H1 (cell line): ENCODE results near the gene UBAP2. TPM values are rescaled to one million over a fixed set of nuclear protein-coding genes. Genes with fewer than 3 reads are reported as not detected.

Experiments
- CTCF ChIA-PET: fragments of 300-600 bp; sonication (Branson Sonifier 250); formaldehyde crosslinking; loops from one replicate; lab custom pipeline; 2021; ENCODE audit not compliant: partially characterized antibody; lab: Charles Lee
- POLR2A ChIA-PET: fragments of 300-600 bp; sonication (Branson Sonifier 250); formaldehyde crosslinking; loops from one replicate; lab custom pipeline; 2021; ENCODE audit warnings: inconsistent platforms; ENCODE audit not compliant: partially characterized antibody; lab: Charles Lee
- DNase-seq, 2 experiments: peaks; one replicate each; pipeline versions ENCODE4 v3.0.0 to v3.0.0-alpha.2; 2010 to 2022; ENCODE audit warnings: low spot score in 2 of 2, low read depth in 1 of 2, mixed read lengths in 1 of 2
- FAIRE-seq: peaks from 2 replicates; lab custom pipeline; 2011; peaks lifted over from hg19 to GRCh38; lab: Jason Lieb, UNC
- H2AFZ ChIP-seq: 2 replicates; pipeline ENCODE4 v1.8.1; 2012; ENCODE audit warnings: low read length, inconsistent platforms
- H2AK5ac ChIP-seq: 2 replicates; pipeline ENCODE4 v1.6.1; 2013; ENCODE audit warnings: low read depth, low read length
- H2BK120ac ChIP-seq: replicated peaks from 2 replicates; pipeline ENCODE3; 2013; ENCODE audit warnings: low read depth, low read length, inconsistent platforms
- H2BK12ac ChIP-seq: 2 replicates; pipeline ENCODE4 v1.6.1; 2013; ENCODE audit warnings: low read depth, low read length
- H2BK15ac ChIP-seq: 2 replicates; pipeline ENCODE4 v1.6.1; 2013; ENCODE audit warnings: low read length
- H2BK20ac ChIP-seq: 2 replicates; pipeline ENCODE4 v1.6.1; 2013; ENCODE audit warnings: low read length
- H2BK5ac ChIP-seq: 2 replicates; pipeline ENCODE4 v1.6.1; 2013; ENCODE audit warnings: low read depth, low read length
- H3K14ac ChIP-seq: 2 replicates; pipeline ENCODE4 v1.6.1; 2013; ENCODE audit warnings: inconsistent platforms; ENCODE audit not compliant: insufficient read length
- H3K18ac ChIP-seq: 2 replicates; pipeline ENCODE4 v1.6.1; 2013; ENCODE audit warnings: low read length; ENCODE audit errors: extremely low read depth
- H3K23ac ChIP-seq: 2 replicates; pipeline ENCODE4 v1.6.1; 2013; ENCODE audit warnings: inconsistent platforms; ENCODE audit not compliant: insufficient read length
- H3K23me2 ChIP-seq: 2 replicates; pipeline ENCODE4 v1.6.1; 2013; ENCODE audit warnings: low read depth, low read length
- H3K27ac ChIP-seq: 2 replicates; pipeline ENCODE4 v1.6.1; 2011; ENCODE audit warnings: low read depth, low read length, inconsistent platforms
- H3K27me3 ChIP-seq, 4 experiments: replicated peaks in 1 of 4; 1 replicate in 1 of 4; 2 replicates in 3 of 4; pipeline versions ENCODE4 v1.6.1 to v1.8.1; 2011 to 2013; ENCODE audit warnings: low read length in 3 of 4, mild to moderate bottlenecking in 3 of 4, inconsistent platforms in 2 of 4, mixed read lengths in 2 of 4, moderate library complexity in 1 of 4; ENCODE audit not compliant: control insufficient read depth in 3 of 4, insufficient read depth in 3 of 4; ENCODE audit errors: extremely low read depth in 1 of 4
- H3K36me3 ChIP-seq, 4 experiments: 2 replicates each; pipeline versions ENCODE4 v1.6.1 to v1.8.1; 2011 to 2013; ENCODE audit warnings: mild to moderate bottlenecking in 4 of 4, low read length in 3 of 4, moderate library complexity in 2 of 4, control low read depth in 1 of 4, inconsistent platforms in 1 of 4; ENCODE audit not compliant: insufficient read depth in 4 of 4, control insufficient read depth in 2 of 4
- H3K4ac ChIP-seq: replicated peaks from 2 replicates; pipeline ENCODE3; 2013; ENCODE audit warnings: low read length, low read depth, mixed read lengths, inconsistent platforms; ENCODE audit not compliant: insufficient read length
- H3K4me1 ChIP-seq, 4 experiments: replicated peaks in 1 of 4; 1 replicate in 1 of 4; 2 replicates in 3 of 4; pipeline versions ENCODE4 v1.6.1 to v1.8.1; 2011 to 2013; ENCODE audit warnings: low read length in 3 of 4, inconsistent platforms in 2 of 4, mixed read lengths in 1 of 4; ENCODE audit not compliant: insufficient read depth in 4 of 4, control insufficient read depth in 3 of 4
- H3K4me2 ChIP-seq, 2 experiments: 2 replicates each; pipeline versions ENCODE4 v1.6.1 to v1.8.1; 2011 to 2013; ENCODE audit warnings: low read depth in 2 of 2, low read length in 2 of 2, control low read depth in 1 of 2, inconsistent platforms in 1 of 2, mild to moderate bottlenecking in 1 of 2; ENCODE audit not compliant: insufficient read depth in 1 of 2
- H3K4me3 ChIP-seq, 4 experiments: fragments of 200-600, 300-600 bp in 1 of 4; sonication (generic), shearing (Covaris generic), sonication (Bioruptor Twin) in 1 of 4; 2 replicates each; pipeline versions ENCODE4 v1.5.1 to v1.8.1; 2011 to 2016; ENCODE audit warnings: low read length in 4 of 4, low read depth in 3 of 4, control low read depth in 2 of 4, inconsistent platforms in 2 of 4, mild to moderate bottlenecking in 2 of 4, mixed read lengths in 1 of 4, moderate library complexity in 1 of 4; ENCODE audit not compliant: insufficient read depth in 2 of 4; ENCODE audit errors: extremely low read depth in 1 of 4
- H3K56ac ChIP-seq: replicated peaks from 2 replicates; pipeline ENCODE3; 2013; ENCODE audit warnings: low read depth, mild to moderate bottlenecking, mixed read lengths, low read length, inconsistent platforms; ENCODE audit not compliant: insufficient read length
- H3K79me1 ChIP-seq: 2 replicates; pipeline ENCODE4 v1.6.1; 2013; ENCODE audit warnings: low read depth, low read length, control low read depth
- H3K79me2 ChIP-seq, 2 experiments: 2 replicates each; pipeline versions ENCODE4 v1.6.1 to v1.8.1; 2012 to 2013; ENCODE audit warnings: low read length in 2 of 2, mild to moderate bottlenecking in 2 of 2, inconsistent platforms in 1 of 2; ENCODE audit not compliant: insufficient read depth in 2 of 2, control insufficient read depth in 1 of 2
- H3K9ac ChIP-seq, 4 experiments: replicated peaks in 1 of 4; 1 replicate in 1 of 4; 2 replicates in 3 of 4; pipeline versions ENCODE4 v1.6.1 to v1.8.1; 2011 to 2013; ENCODE audit warnings: low read depth in 3 of 4, low read length in 3 of 4, control low read depth in 2 of 4, mild to moderate bottlenecking in 2 of 4, moderate library complexity in 2 of 4, inconsistent platforms in 1 of 4; ENCODE audit errors: extremely low read depth in 1 of 4
- H3K9me3 ChIP-seq, 2 experiments: 2 replicates each; pipeline versions ENCODE4 v1.6.1 to v1.8.1; 2012 to 2013; ENCODE audit warnings: mild to moderate bottlenecking in 2 of 2, moderate library complexity in 2 of 2, control low read depth in 1 of 2, inconsistent platforms in 1 of 2, low read depth in 1 of 2, low read length in 1 of 2, mixed read lengths in 1 of 2; ENCODE audit not compliant: insufficient read depth in 2 of 2
- H4K20me1 ChIP-seq, 2 experiments: replicated peaks in 1 of 2; 2 replicates each; pipeline versions ENCODE3 to v1.8.1; 2011 to 2013; ENCODE audit warnings: inconsistent platforms in 2 of 2, low read length in 2 of 2, mild to moderate bottlenecking in 1 of 2; ENCODE audit not compliant: insufficient read depth in 2 of 2, control insufficient read depth in 1 of 2
- H4K5ac ChIP-seq: 2 replicates; pipeline ENCODE4 v1.6.1; 2013; ENCODE audit warnings: low read length, low read depth, mixed read lengths, inconsistent platforms; ENCODE audit not compliant: insufficient read length
- H4K8ac ChIP-seq: 2 replicates; pipeline ENCODE4 v1.8.0; 2013; ENCODE audit warnings: mild to moderate bottlenecking, moderate library complexity, low read length, inconsistent platforms; ENCODE audit not compliant: insufficient read depth; ENCODE audit errors: extremely low read depth
- H4K91ac ChIP-seq: replicated peaks from 2 replicates; pipeline ENCODE3; 2013; ENCODE audit warnings: low read length, mixed read lengths, inconsistent platforms; ENCODE audit not compliant: insufficient read length
- CREB1 ChIP-seq: IDR thresholded peaks from 2 replicates; pipeline ENCODE4 v1.6.1; 2012; ENCODE audit warnings: inconsistent platforms
- HDAC6 ChIP-seq: IDR thresholded peaks from one replicate; pipeline ENCODE4 v1.7.1; 2012; ENCODE audit warnings: low read depth, mild to moderate bottlenecking, inconsistent platforms, low read length, moderate library complexity
- JUND ChIP-seq: IDR thresholded peaks from 2 replicates; pipeline ENCODE4 v1.6.1; 2011; ENCODE audit warnings: mild to moderate bottlenecking, improper control_type of control experiment, low read length
- PHF8 ChIP-seq: fragments of 200-600 bp; sonication (generic); conservative IDR thresholded peaks from 2 replicates; pipeline ENCODE4 v1.7.1; 2012; ENCODE audit warnings: low read depth, mild to moderate bottlenecking, inconsistent platforms, low read length, moderate library complexity
- RFX5 ChIP-seq: IDR thresholded peaks from 2 replicates; pipeline ENCODE4 v1.6.1; 2011; ENCODE audit warnings: low read depth, low read length, improper control_type of control experiment, borderline replicate concordance
- SAP30 ChIP-seq: fragments of 300-600 bp; sonication (generic); IDR thresholded peaks from 2 replicates; pipeline ENCODE4 v1.7.1; 2012; ENCODE audit warnings: low read length, moderate library complexity, mild to moderate bottlenecking, inconsistent platforms; ENCODE audit not compliant: insufficient read depth, insufficient replicate concordance
- SP1 ChIP-seq: IDR thresholded peaks from 2 replicates; pipeline ENCODE4 v1.6.1; 2011; ENCODE audit warnings: low read depth, low read length
- TBP ChIP-seq: IDR thresholded peaks from 2 replicates; pipeline ENCODE4 v1.6.1; 2011; ENCODE audit warnings: low read depth, low read length, improper control_type of control experiment
- TEAD4 ChIP-seq: IDR thresholded peaks from 2 replicates; pipeline ENCODE4 v1.6.1; 2012; ENCODE audit warnings: low read depth, low read length, inconsistent platforms, mixed read lengths
- WGBS, 2 experiments: shearing (Covaris generic) in 1 of 2; methylation state at CpG; one replicate each; pipeline versions ENCODE4 v1.1.6 to v1.1.7; 2013 to 2015; ENCODE audit warnings: low lambda C conversion rate in 2 of 2, mixed read lengths in 2 of 2, inconsistent platforms in 1 of 2, low coverage in 1 of 2, missing lambda C conversion rate in 1 of 2; ENCODE audit not compliant: insufficient replicate concordance in 2 of 2, insufficient coverage in 1 of 2, insufficient read length in 1 of 2; ENCODE audit errors: extremely low coverage in 1 of 2, missing lambda C conversion rate in 1 of 2; 5-methylcytosine and 5-hydroxymethylcytosine counted together
- polyA plus RNA-seq, 7 experiments: library from polyadenylated mRNA; depleted of rRNA in 3 of 7; stranded (reverse) in 5 of 7; unstranded in 2 of 7; fragments of >200 nt in 5 of 7; fragments of 200-250 nt in 2 of 7; gene quantifications; 1 replicate in 5 of 7; 2 replicates in 1 of 7; 4 replicates in 1 of 7; pipeline versions ENCODE4 v1.2.1 to v1.2.3, GENCODE V29; 2011 to 2013; ENCODE audit warnings: missing spikeins in 2 of 7, mixed read lengths in 2 of 7
- total RNA-seq: library from RNA; stranded (reverse); fragmentation: NEBNext Ultra II Directional; extraction: Animal tissue kit (Norgen Biotek cat#: 25700); gene quantifications from 2 replicates; pipeline ENCODE4 v1.2.1, GENCODE V29; 2021
- TF ChIP-seq, protein P1 (sequence below): IDR thresholded peaks from 2 replicates; pipeline ENCODE4 v1.6.1; 2011; ENCODE audit warnings: low read length, improper control_type of control experiment

UBAP2 gene
- total and polyA plus RNA-seq, 2 of the 8 experiments (the other 6 are each of a cell fraction or from before 2014, with no cell fraction given) = 75.0 to 81.4 TPM

GRCh38 chr9:33907347-33907746 lies 141.3 kb downstream of the UBAP2 start:
- Histone ChIP-seq H4K20me1 (peaks cover 0 to 2% of the 10 kb centered on the region in 2 experiments), H2BK20ac (no peak overlapping the region), H3K4ac (no peak overlapping the region), H2BK120ac (no peak overlapping the region), H2BK15ac (no peak overlapping the region), H3K27ac (no peak overlapping the region), H4K8ac (no peak overlapping the region), H3K23me2 (no peaks in the 10 kb centered on the region), H3K9me3 (no peaks in the 10 kb centered on the region), H3K79me2 (peaks cover 0 to 44% of the 10 kb centered on the region in 2 experiments; a peak in 2 of 4 replicates), H3K23ac (no peak overlapping the region), H3K4me1 (peaks cover 0 to 6% (median 2%) of the 10 kb centered on the region in 4 experiments; a peak in 2 of 7 replicates), H4K91ac (no peak overlapping the region), H3K36me3 (peaks cover 0 to 3% (median 0%) of the 10 kb centered on the region in 4 experiments; a peak in 3 of 8 replicates), H2AFZ (no peak overlapping the region), H3K18ac (no peak overlapping the region), H2BK5ac (no peak overlapping the region), H3K56ac (no peak overlapping the region), H3K4me2 (no peak overlapping the region), H3K14ac (no peak overlapping the region), H2AK5ac (no peak overlapping the region), H3K4me3 (no peak overlapping the region), H2BK12ac (no peak overlapping the region), H3K27me3 (no peaks in the 10 kb centered on the region), H4K5ac (no peak overlapping the region), H3K79me1 (peaks cover 3% of the 10 kb centered on the region), H3K9ac (no peak overlapping the region)
- FAIRE-seq = no peak
- POLR2A ChIA-PET = no interaction called here
- CTCF ChIA-PET = interaction anchor here (0.8 to 2.8 kb wide), 2 partner anchors 13 to 26 kb away, joined by 4 to 15 read pairs; no protein-coding TSS in a partner anchor
- TF ChIP-seq SP1 = no peak
- TF ChIP-seq HDAC6 = no peak
- no peak for TF ChIP-seq TBP
- TF ChIP-seq CREB1 = no peak
- TF ChIP-seq JUND = no peak
- TF ChIP-seq SAP30 = no peak
- TF ChIP-seq, protein P1, sequence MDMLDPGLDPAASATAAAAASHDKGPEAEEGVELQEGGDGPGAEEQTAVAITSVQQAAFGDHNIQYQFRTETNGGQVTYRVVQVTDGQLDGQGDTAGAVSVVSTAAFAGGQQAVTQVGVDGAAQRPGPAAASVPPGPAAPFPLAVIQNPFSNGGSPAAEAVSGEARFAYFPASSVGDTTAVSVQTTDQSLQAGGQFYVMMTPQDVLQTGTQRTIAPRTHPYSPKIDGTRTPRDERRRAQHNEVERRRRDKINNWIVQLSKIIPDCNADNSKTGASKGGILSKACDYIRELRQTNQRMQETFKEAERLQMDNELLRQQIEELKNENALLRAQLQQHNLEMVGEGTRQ = no peak
- no peak for TF ChIP-seq RFX5
- TF ChIP-seq TEAD4 = no peak
- no peak for TF ChIP-seq PHF8
- no peak for DNase-seq
- WGBS, 2 experiments = 87% methylated on average over 4 of the region's 4 CpGs; no CpG with 5 or more reads in 1 of the 2 experiments
